BE2C (cell line): Measurements from ENCODE around the gene GPRIN2.

Source experiments
- DNase-seq: peaks from one replicate; pipeline ENCODE4 v3.0.0-alpha.2; 2020
- H3K27me3 ChIP-seq: fragments of 250-450 bp; sonication (Bioruptor Pico); 2 replicates; pipeline ENCODE4 v1.5.1; 2020; ENCODE audit warnings: mild to moderate bottlenecking
- H3K36me3 ChIP-seq: fragments of 250-450 bp; sonication (Bioruptor Pico); 2 replicates; pipeline ENCODE4 v1.5.1; 2020; ENCODE audit warnings: mild to moderate bottlenecking
- H3K4me1 ChIP-seq: fragments of 250-450 bp; sonication (Bioruptor Pico); 2 replicates; pipeline ENCODE4 v1.5.1; 2020
- H3K4me3 ChIP-seq: 2 replicates; pipeline ENCODE4 v1.5.1; 2011; ENCODE audit warnings: low read depth, low read length
- H3K9me3 ChIP-seq: fragments of 250-450 bp; sonication (Bioruptor Pico); 2 replicates; pipeline ENCODE4 v1.5.1; 2020
- TF ChIP-seq, protein P1 (sequence below): IDR thresholded peaks from 2 replicates; pipeline ENCODE4 v1.5.1; 2012; ENCODE audit warnings: mild to moderate bottlenecking, low read depth, low read length

Gene GPRIN2

DNA sequence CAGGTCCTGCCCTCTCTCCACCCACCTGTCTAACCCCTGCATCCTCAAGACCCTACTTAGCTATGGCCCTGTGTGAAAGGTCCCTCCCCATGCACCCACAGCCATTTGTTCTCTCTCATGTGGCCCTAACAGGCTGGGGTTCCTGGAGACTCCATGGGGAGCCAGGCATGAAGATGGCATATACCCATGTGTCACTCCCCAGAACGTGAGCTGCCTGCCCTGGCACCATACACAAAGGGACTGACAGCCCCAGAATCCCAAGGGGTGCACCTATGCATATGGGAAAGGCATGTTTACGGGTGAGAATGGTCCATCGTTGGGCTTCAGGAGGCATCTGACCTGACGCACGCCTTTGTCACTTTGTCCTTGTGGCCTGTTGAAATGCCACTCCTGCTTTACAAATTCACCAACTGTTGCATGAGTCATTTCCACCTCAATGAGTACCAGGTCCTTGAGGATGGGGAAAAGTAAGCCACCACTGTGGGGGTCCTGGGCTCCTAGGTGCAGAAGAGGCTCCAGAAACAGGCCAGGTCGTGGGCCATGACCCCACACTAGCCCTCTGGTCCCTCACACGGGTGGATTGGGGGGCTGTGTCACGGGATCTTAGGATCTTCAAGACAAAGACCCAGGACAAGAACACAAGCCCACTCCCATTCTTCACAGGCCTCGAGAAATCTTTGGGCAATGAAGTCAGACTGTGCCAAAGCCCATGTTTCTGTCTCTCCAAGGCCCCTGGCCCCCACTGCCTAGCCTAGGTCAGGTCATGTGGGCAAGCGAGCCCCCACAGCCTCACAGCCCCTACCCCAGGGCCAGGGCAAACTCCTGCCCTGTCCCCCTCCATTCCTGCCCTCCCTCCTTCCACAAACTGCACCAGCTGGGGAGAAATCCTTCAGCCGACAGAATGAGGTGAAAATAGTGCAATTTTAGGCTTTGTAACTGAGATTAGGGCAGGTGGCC lies 8.6 kb downstream of the GPRIN2 start:
- H3K27me3 ChIP-seq, result no peaks in the 10 kb centered on the region
- no peaks in the 10 kb centered on the region for H3K4me1 ChIP-seq
- peak; percentile 9 for DNase-seq
- H3K9me3 ChIP-seq, result no peaks in the 10 kb centered on the region
- no peaks in the 10 kb centered on the region for H3K36me3 ChIP-seq
- H3K4me3 ChIP-seq, result no peak overlapping the region
- TF ChIP-seq, protein P1, sequence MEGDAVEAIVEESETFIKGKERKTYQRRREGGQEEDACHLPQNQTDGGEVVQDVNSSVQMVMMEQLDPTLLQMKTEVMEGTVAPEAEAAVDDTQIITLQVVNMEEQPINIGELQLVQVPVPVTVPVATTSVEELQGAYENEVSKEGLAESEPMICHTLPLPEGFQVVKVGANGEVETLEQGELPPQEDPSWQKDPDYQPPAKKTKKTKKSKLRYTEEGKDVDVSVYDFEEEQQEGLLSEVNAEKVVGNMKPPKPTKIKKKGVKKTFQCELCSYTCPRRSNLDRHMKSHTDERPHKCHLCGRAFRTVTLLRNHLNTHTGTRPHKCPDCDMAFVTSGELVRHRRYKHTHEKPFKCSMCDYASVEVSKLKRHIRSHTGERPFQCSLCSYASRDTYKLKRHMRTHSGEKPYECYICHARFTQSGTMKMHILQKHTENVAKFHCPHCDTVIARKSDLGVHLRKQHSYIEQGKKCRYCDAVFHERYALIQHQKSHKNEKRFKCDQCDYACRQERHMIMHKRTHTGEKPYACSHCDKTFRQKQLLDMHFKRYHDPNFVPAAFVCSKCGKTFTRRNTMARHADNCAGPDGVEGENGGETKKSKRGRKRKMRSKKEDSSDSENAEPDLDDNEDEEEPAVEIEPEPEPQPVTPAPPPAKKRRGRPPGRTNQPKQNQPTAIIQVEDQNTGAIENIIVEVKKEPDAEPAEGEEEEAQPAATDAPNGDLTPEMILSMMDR, result no peak

DNA sequence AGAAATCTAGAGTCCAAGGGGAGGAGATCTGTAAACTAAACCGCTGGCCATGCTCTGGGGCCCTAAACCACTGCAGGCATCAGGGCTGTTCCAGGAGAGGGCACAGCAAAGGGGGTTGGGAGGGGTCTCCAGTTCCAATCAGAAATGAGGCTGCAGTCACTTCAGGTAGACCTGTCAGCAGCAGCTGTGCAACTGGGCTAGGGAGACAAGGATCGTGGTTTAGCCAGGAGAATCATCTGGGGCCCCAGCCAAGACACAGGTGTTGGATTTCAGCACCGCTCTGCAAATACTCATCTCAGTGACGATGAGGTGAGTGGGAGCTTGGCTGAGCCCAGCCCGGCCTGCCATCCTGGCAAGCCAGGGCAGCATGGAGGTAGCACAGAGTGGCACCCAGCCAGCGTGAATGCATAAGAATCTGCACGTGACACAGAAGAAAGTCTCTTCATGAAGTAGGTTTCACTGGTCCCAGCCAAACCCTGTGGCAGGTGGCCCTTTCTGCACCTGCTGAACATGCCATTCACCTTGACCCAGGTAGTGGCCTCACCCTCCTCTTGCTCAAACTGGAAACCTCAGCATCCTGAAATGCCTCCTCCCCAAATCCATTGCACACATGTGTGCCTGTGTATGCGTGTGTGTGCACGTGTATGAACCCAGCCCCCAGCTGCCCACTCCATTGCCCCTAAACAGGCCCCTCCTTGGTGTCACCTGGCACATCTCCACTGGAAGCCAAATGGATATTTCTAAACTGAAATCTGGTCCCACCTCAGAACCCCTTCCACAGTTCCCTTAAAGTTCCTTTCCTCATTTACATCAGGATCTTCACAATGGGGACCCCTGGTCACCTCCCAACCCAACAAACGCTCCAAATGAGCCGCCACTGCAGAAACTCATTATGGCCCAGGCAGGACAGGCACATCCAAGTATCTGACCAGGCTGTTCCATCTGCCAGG lies 9.6 kb downstream of the GPRIN2 start:
- H3K4me1 ChIP-seq, result no peaks in the 10 kb centered on the region
- H3K4me3 ChIP-seq, result no peak overlapping the region
- peak; percentile 12 for DNase-seq
- no peaks in the 10 kb centered on the region for H3K9me3 ChIP-seq
- H3K36me3 ChIP-seq, result no peaks in the 10 kb centered on the region
- H3K27me3 ChIP-seq, result no peaks in the 10 kb centered on the region
- TF ChIP-seq, protein P1, result no peak

DNA sequence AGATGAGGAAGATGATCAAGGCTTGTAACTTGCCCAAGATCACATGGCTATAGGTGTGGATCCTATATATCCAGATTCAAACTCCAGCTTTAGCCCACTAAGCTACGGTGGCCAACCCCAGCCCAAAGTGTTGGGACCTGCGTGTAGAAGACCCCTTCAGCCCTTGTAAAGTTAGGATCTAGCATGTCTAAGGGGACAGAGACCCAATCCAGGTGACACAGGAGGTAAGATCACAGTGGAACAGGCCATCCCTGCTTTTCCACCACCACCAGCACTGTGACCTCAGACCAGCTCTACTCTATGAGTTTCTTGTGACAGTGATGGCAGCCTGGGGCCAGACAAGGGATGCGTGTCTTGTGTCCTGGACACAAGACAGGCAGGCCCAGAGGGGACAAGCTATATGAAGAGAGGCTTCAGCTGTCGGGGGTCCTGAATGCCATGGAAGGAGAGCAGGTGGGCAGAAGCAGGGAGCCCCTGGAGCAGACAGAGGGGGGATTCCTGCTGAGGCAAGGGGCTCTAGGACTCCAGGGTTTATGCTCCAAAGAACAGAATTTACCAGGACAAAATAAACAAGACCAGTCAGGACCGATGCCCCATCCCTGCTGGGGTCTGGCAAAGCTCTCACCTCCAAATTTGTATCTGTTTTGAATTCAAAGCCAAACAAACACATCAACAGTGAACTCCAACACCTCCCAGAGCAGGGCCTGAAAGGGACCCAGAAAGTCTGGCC lies 10.4 kb downstream of the GPRIN2 start:
- Histone ChIP-seq H3K36me3 (no peaks in the 10 kb centered on the region), H3K4me1 (no peaks in the 10 kb centered on the region)
- DNase-seq, result peak; percentile 13

DNA sequence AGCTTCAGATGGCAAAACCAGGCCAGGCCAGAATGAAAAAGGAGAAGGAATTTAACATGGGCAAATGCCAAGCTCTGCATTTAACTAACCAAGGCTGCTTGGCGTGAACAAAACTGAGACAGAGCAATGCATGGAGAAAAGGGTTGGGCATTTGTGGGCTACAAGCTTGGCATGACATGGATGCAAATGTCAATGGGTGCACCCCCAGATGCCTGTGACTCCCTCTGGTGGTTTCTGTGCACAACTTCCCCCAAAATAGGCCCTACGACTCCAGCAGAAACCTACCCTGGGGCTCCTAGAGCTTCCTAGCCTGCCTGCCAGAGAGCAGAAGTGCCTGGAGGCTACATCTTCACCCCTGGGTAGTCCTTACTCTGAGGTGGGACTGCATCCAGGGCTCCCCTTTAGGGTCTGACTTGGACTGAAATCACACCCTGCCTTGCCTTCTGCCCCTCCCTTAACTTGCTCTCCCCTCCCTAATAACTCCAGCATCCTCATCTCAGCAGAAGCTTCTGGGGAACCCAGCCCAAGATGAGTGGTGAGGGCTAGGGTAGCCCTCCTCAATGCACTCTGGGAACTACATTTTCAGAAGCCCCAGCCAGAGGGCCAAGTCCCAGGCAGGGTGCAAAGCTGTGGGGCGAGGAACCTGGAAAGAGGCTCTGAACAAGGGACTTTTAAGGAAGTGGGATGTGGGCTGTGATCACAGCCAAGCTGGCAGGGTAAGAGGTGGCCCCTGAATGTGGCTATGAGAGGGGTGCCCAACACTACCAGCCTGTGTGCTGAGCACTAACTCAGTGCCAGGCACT lies 11.3 kb downstream of the GPRIN2 start:
- peak; percentile 25 for DNase-seq
- no peaks in the 10 kb centered on the region for H3K36me3 ChIP-seq
- no peak overlapping the region for H3K4me3 ChIP-seq
- H3K4me1 ChIP-seq, result no peaks in the 10 kb centered on the region
- TF ChIP-seq, protein P1, result peak; percentile 53
- no peaks in the 10 kb centered on the region for H3K27me3 ChIP-seq
- H3K9me3 ChIP-seq, result no peaks in the 10 kb centered on the region

More for the DNA sequence above, 10.4 kb downstream of the GPRIN2 start:
- Histone ChIP-seq H3K9me3 (no peaks in the 10 kb centered on the region), H3K4me3 (no peak overlapping the region), H3K27me3 (no peaks in the 10 kb centered on the region)
- TF ChIP-seq, protein P1, result no peak
